ENCODE data around the gene CD6. TPM values are rescaled to one million over a fixed set of nuclear protein-coding genes. Genes with fewer than 3 reads are reported as not detected.
A peak's percentile ranks its signal among the peaks of the same experiment; 100 is the strongest.

Gene CD6
- polyA plus RNA-seq, 3 donors from 2014 or later = 17.3 to 47.3 (median 19.1) TPM

- Mint-ChIP-seq H3K36me3 (no peaks in the 10 kb centered on the region), H3K4me3 (no peak overlapping the region), H3K27me3 (ENCODE audit: low read depth in 3 of 3) (peaks cover 0 to 12% (median 5%) of the 10 kb centered on the region in 3 donors), H3K27ac (no peak overlapping the region), H3K9me3 (peaks cover 0 to 2% (median 0%) of the 10 kb centered on the region in 6 donors), H3K4me1 (peaks cover 34 to 37% of the 10 kb centered on the region in 2 donors)
- DNase-seq = no peak
Measured at GRCh38 chr11:61026121-61027031, 54.9 kb downstream of the CD6 start.

GRCh38 chr11:61027141-61027840 lies 55.8 kb downstream of the CD6 start:
- peaks cover 0 to 12% (median 5%) of the 10 kb centered on the region in 3 donors for H3K27me3 Mint-ChIP-seq (ENCODE audit: low read depth in 3 of 3)
- H3K36me3 Mint-ChIP-seq = no peaks in the 10 kb centered on the region
- no peak overlapping the region for H3K4me3 Mint-ChIP-seq
- DNase-seq = no peak
- H3K9me3 Mint-ChIP-seq = peaks cover 0 to 3% (median 0%) of the 10 kb centered on the region in 6 donors
- peak overlapping the region in 2 of 6 donors; percentile 41 to 42 for H3K27ac Mint-ChIP-seq
- H3K4me1 Mint-ChIP-seq = peaks cover 25 to 28% of the 10 kb centered on the region in 2 donors

- Mint-ChIP-seq H3K9me3 (peaks cover 0 to 3% (median 0%) of the 10 kb centered on the region in 6 donors), H3K36me3 (no peaks in the 10 kb centered on the region), H3K4me3 (peak overlapping the region in 1 of 5 donors; percentile 1), H3K4me1 (peaks cover 18 to 24% of the 10 kb centered on the region in 2 donors), H3K27me3 (ENCODE audit: low read depth in 3 of 3) (peaks cover 0 to 12% (median 5%) of the 10 kb centered on the region in 3 donors), H3K27ac (peak overlapping the region in 2 of 6 donors; percentile 12 to 51)
- DNase-seq = no peak
Measured at GRCh38 chr11:61028135-61028729, 56.8 kb downstream of the CD6 start.

- Mint-ChIP-seq H3K4me1 (peaks cover 7 to 8% of the 10 kb centered on the region in 2 donors), H3K27me3 (ENCODE audit: low read depth in 3 of 3) (peaks cover 0 to 2% (median 0%) of the 10 kb centered on the region in 3 donors), H3K9me3 (peaks cover 0 to 1% (median 0%) of the 10 kb centered on the region in 6 donors), H3K36me3 (no peaks in the 10 kb centered on the region), H3K27ac (no peak overlapping the region), H3K4me3 (no peak overlapping the region)
- no peak for DNase-seq
Measured at GRCh38 chr11:61032824-61033223, 61.3 kb downstream of the CD6 start.

GRCh38 chr11:61033417-61033816 lies 61.9 kb downstream of the CD6 start:
- H3K27ac Mint-ChIP-seq = no peak overlapping the region
- no peak overlapping the region for H3K4me3 Mint-ChIP-seq
- peaks cover 0 to 1% (median 0%) of the 10 kb centered on the region in 6 donors for H3K9me3 Mint-ChIP-seq
- no peaks in the 10 kb centered on the region for H3K27me3 Mint-ChIP-seq (ENCODE audit: low read depth in 3 of 3)
- no peak for DNase-seq
- no peaks in the 10 kb centered on the region for H3K36me3 Mint-ChIP-seq
- H3K4me1 Mint-ChIP-seq = peaks cover under 1 to 2% of the 10 kb centered on the region in 2 donors

- H3K27ac Mint-ChIP-seq = no peak overlapping the region
- H3K36me3 Mint-ChIP-seq = no peaks in the 10 kb centered on the region
- no peak overlapping the region for H3K4me3 Mint-ChIP-seq
- H3K27me3 Mint-ChIP-seq (ENCODE audit: low read depth in 3 of 3) = no peaks in the 10 kb centered on the region
- H3K9me3 Mint-ChIP-seq = peaks cover 0 to 1% (median 0%) of the 10 kb centered on the region in 6 donors
- no peaks in the 10 kb centered on the region for H3K4me1 Mint-ChIP-seq
- DNase-seq = no peak
Measured at GRCh38 chr11:61034111-61034510, 62.6 kb downstream of the CD6 start.

GRCh38 chr11:61034704-61035525 lies 63.4 kb downstream of the CD6 start:
- Mint-ChIP-seq H3K9me3 (peaks cover 0 to 1% (median 0%) of the 10 kb centered on the region in 6 donors), H3K27ac (peak overlapping the region in 1 of 6 donors; percentile 45), H3K4me3 (no peak overlapping the region), H3K27me3 (ENCODE audit: low read depth in 3 of 3) (no peaks in the 10 kb centered on the region), H3K4me1 (no peaks in the 10 kb centered on the region), H3K36me3 (no peaks in the 10 kb centered on the region)
- no peak for DNase-seq

- no peak overlapping the region for H3K4me3 Mint-ChIP-seq
- H3K4me1 Mint-ChIP-seq = no peaks in the 10 kb centered on the region
- H3K27me3 Mint-ChIP-seq (ENCODE audit: low read depth in 3 of 3) = no peaks in the 10 kb centered on the region
- H3K27ac Mint-ChIP-seq = no peak overlapping the region
- no peak for DNase-seq
- H3K9me3 Mint-ChIP-seq = peaks cover 0 to 1% (median 0%) of the 10 kb centered on the region in 6 donors
- H3K36me3 Mint-ChIP-seq = no peaks in the 10 kb centered on the region
Measured at GRCh38 chr11:61035526-61035835, 64.0 kb downstream of the CD6 start.

GRCh38 chr11:61037441-61038093 lies 66.1 kb downstream of the CD6 start:
- DNase-seq = no peak
- H3K4me1 Mint-ChIP-seq = peaks cover 11 to 12% of the 10 kb centered on the region in 2 donors
- no peak overlapping the region for H3K4me3 Mint-ChIP-seq
- no peaks in the 10 kb centered on the region for H3K36me3 Mint-ChIP-seq
- H3K9me3 Mint-ChIP-seq = no peaks in the 10 kb centered on the region
- peaks cover 0 to under 1% (median 0%) of the 10 kb centered on the region in 3 donors for H3K27me3 Mint-ChIP-seq (ENCODE audit: low read depth in 3 of 3)
- peak overlapping the region in 1 of 6 donors; percentile 52 for H3K27ac Mint-ChIP-seq

- no peak for DNase-seq
- peaks cover 0 to 4% (median 3%) of the 10 kb centered on the region in 3 donors for H3K27me3 Mint-ChIP-seq (ENCODE audit: low read depth in 3 of 3)
- H3K4me3 Mint-ChIP-seq = no peak overlapping the region
- no peaks in the 10 kb centered on the region for H3K36me3 Mint-ChIP-seq
- H3K9me3 Mint-ChIP-seq = no peaks in the 10 kb centered on the region
- peaks cover 18 to 19% of the 10 kb centered on the region in 2 donors for H3K4me1 Mint-ChIP-seq
- peak overlapping the region in 1 of 6 donors; percentile 27 for H3K27ac Mint-ChIP-seq
Measured at GRCh38 chr11:61039916-61040315, 68.4 kb downstream of the CD6 start.

GRCh38 chr11:61041755-61042518 lies 70.5 kb downstream of the CD6 start:
- H3K27me3 Mint-ChIP-seq (ENCODE audit: low read depth in 3 of 3) = peaks cover 0 to 4% (median 3%) of the 10 kb centered on the region in 3 donors
- no peaks in the 10 kb centered on the region for H3K9me3 Mint-ChIP-seq
- H3K36me3 Mint-ChIP-seq = no peaks in the 10 kb centered on the region
- peak overlapping the region in 2 of 5 donors; percentile 25 to 34 for H3K4me3 Mint-ChIP-seq
- peak in 2 of 3 donors; percentile 11 to 18 for DNase-seq
- H3K4me1 Mint-ChIP-seq = peaks cover 18 to 19% of the 10 kb centered on the region in 2 donors
- H3K27ac Mint-ChIP-seq = peak overlapping the region in 2 of 6 donors; percentile 20 to 36

- no peaks in the 10 kb centered on the region for H3K36me3 Mint-ChIP-seq
- peak overlapping the region in 1 of 5 donors; percentile 34 for H3K4me3 Mint-ChIP-seq
- H3K27ac Mint-ChIP-seq = peak overlapping the region in 1 of 6 donors; percentile 20
- peaks cover 0 to 5% (median 3%) of the 10 kb centered on the region in 3 donors for H3K27me3 Mint-ChIP-seq (ENCODE audit: low read depth in 3 of 3)
- no peaks in the 10 kb centered on the region for H3K9me3 Mint-ChIP-seq
- H3K4me1 Mint-ChIP-seq = peaks cover 18 to 19% of the 10 kb centered on the region in 2 donors
- DNase-seq = no peak
Measured at GRCh38 chr11:61042537-61042936, 71.1 kb downstream of the CD6 start.

Measured in immature natural killer cell (primary cell).